GM23248 (cell line): ENCODE results near the gene LAMB2.

Experiments used
- EZH2 ChIP-seq: fragments of 200-600 bp; sonication (generic); IDR thresholded peaks from 2 replicates; pipeline ENCODE4 v1.6.1; 2018; ENCODE audit warnings: antibody characterized with exemption, mild to moderate bottlenecking; ENCODE audit not compliant: insufficient read depth, poor library complexity, severe bottlenecking
- EZH2phosphoT487 ChIP-seq: fragments of 200-600 bp; sonication (generic); IDR thresholded peaks from 2 replicates; pipeline ENCODE4 v1.6.1; 2018; ENCODE audit warnings: antibody characterized with exemption, moderate library complexity, mild to moderate bottlenecking, low read depth; ENCODE audit not compliant: insufficient read depth

DNA sequence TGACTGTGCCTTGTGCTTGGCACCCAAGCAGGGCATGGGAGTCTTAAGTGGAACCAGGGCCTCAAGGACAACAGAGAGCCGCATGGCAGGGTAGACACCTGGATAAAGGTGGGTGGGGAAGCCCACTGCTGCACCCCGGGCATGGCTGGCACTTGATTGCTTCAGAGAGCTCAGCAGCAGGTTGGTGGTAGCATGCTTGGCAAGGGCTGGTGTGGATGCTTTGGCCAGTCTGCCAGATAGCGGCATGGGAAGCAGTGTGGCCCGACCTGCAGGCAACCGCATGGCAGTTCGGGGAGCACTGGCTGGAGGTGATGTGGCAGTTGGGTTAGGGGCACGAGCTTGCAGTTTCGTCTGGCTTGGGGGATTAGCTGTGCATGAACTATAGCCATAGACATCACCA lies 30.8 kb upstream of the LAMB2 start:
- TF ChIP-seq EZH2phosphoT487 (no peak), EZH2 (no peak)
